VCaP (cell line): ENCODE results near the gene NOL9.

Experiments used
- H3K27ac ChIP-seq: fragments of 450-650 bp; 2 replicates; pipeline ENCODE4 v1.5.1; 2017
- CTCF ChIP-seq: fragments of 450-650 bp; conservative IDR thresholded peaks from 2 replicates; pipeline ENCODE4 v1.5.1; 2017; ENCODE audit warnings: mild to moderate bottlenecking, moderate library complexity

NOL9 gene

GRCh38 chr1:6508816-6509189 lies 45.5 kb downstream of the NOL9 start:
- no peak overlapping the region for H3K27ac ChIP-seq
- TF ChIP-seq CTCF = no peak

- TF ChIP-seq CTCF = no peak
- no peak overlapping the region for H3K27ac ChIP-seq
Measured at GRCh38 chr1:6508154-6508815, 46.0 kb downstream of the NOL9 start.

GRCh38 chr1:6507461-6507911 lies 46.8 kb downstream of the NOL9 start:
- no peak for TF ChIP-seq CTCF

GRCh38 chr1:6507037-6507428 lies 47.3 kb downstream of the NOL9 start:
- TF ChIP-seq CTCF = no peak
- H3K27ac ChIP-seq = no peak overlapping the region

More at GRCh38 chr1:6507461-6507911, 46.8 kb downstream of the NOL9 start:
- no peak overlapping the region for H3K27ac ChIP-seq

- no peak for TF ChIP-seq CTCF
- no peak overlapping the region for H3K27ac ChIP-seq
Measured at GRCh38 chr1:6506210-6507036, 47.9 kb downstream of the NOL9 start.

GRCh38 chr1:6505367-6506209 lies 48.7 kb downstream of the NOL9 start:
- no peak for TF ChIP-seq CTCF

GRCh38 chr1:6504887-6505286 lies 49.4 kb downstream of the NOL9 start:
- H3K27ac ChIP-seq = no peak overlapping the region
- no peak for TF ChIP-seq CTCF

More at GRCh38 chr1:6505367-6506209, 48.7 kb downstream of the NOL9 start:
- no peak overlapping the region for H3K27ac ChIP-seq
